Measurements from ENCODE around the gene PNP.
"Not testable (repeated sequence)": the region's sequence is repeated elsewhere in the genome, so short reads cannot be mapped to it uniquely, and the experiment has no call there.

PNP gene

GRCh38 chr14:20494935-20495766 lies 25.9 kb downstream of the PNP start:
- Histone ChIP-seq H3K9me3 (ENCODE audit: low read length) (no peaks in the 10 kb centered on the region), H3K27ac (ENCODE audit: low read depth, low read length) (no peak overlapping the region), H3K9ac (ENCODE audit: low read length) (no peak overlapping the region), H3K4me3 (ENCODE audit: low read depth in 1 of 2, low read length in 2 of 2) (no peak overlapping the region), H3K4me1 (ENCODE audit: insufficient read depth, low read length) (no peaks in the 10 kb centered on the region), H3K36me3 (ENCODE audit: insufficient read depth, low read length) (no peaks in the 10 kb centered on the region), H3K27me3 (ENCODE audit: control insufficient read depth in 1 of 2, insufficient read depth in 2 of 2, low read length in 2 of 2) (no peaks in the 10 kb centered on the region)

GRCh38 chr14:20498622-20499021 lies 29.4 kb downstream of the PNP start:
- H3K27ac ChIP-seq (ENCODE audit: low read depth, low read length): no peak overlapping the region
- H3K9me3 ChIP-seq (ENCODE audit: low read length): no peaks in the 10 kb centered on the region

GRCh38 chr14:20499108-20499507 lies 29.9 kb downstream of the PNP start:
- Histone ChIP-seq H3K9me3 (ENCODE audit: low read length) (no peaks in the 10 kb centered on the region), H3K27ac (ENCODE audit: low read depth, low read length) (no peak overlapping the region), H3K27me3 (ENCODE audit: control insufficient read depth in 1 of 2, insufficient read depth in 2 of 2, low read length in 2 of 2) (no peaks in the 10 kb centered on the region), H3K4me1 (ENCODE audit: insufficient read depth, low read length) (no peaks in the 10 kb centered on the region), H3K36me3 (ENCODE audit: insufficient read depth, low read length) (no peaks in the 10 kb centered on the region), H3K9ac (ENCODE audit: low read length) (no peak overlapping the region), H3K4me3 (ENCODE audit: low read depth in 1 of 2, low read length in 2 of 2) (no peak overlapping the region)

More at GRCh38 chr14:20498622-20499021, 29.4 kb downstream of the PNP start:
- Histone ChIP-seq H3K27me3 (ENCODE audit: control insufficient read depth in 1 of 2, insufficient read depth in 2 of 2, low read length in 2 of 2) (no peaks in the 10 kb centered on the region), H3K36me3 (ENCODE audit: insufficient read depth, low read length) (no peaks in the 10 kb centered on the region), H3K9ac (ENCODE audit: low read length) (no peak overlapping the region), H3K4me1 (ENCODE audit: insufficient read depth, low read length) (no peaks in the 10 kb centered on the region), H3K4me3 (ENCODE audit: low read depth in 1 of 2, low read length in 2 of 2) (no peak overlapping the region)

DNA sequence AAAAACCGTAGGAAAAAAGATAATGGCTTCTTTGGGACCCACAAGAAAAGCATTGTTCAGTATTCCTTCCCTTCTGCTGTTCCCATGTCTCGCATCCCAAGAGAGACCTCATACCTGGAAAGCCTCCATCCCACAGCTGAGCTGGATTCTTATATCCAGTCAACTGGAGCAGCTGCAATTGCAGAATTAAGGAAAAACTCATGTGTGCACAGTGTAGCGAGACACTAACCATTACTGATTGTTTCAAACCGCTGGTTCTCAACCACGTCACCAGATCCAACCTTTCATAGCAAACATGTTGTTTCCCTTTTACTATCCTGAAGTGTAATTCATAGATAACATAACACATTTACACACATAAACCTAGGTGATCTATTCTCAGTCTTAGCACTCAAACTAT lies 30.7 kb downstream of the PNP start:
- no peaks in the 10 kb centered on the region for H3K27me3 ChIP-seq (ENCODE audit: control insufficient read depth in 1 of 2, insufficient read depth in 2 of 2, low read length in 2 of 2)
- H3K36me3 ChIP-seq (ENCODE audit: insufficient read depth, low read length): no peaks in the 10 kb centered on the region
- no peak overlapping the region for H3K27ac ChIP-seq (ENCODE audit: low read depth, low read length)
- H3K9me3 ChIP-seq (ENCODE audit: low read length): no peaks in the 10 kb centered on the region
- H3K9ac ChIP-seq (ENCODE audit: low read length): no peak overlapping the region
- no peaks in the 10 kb centered on the region for H3K4me1 ChIP-seq (ENCODE audit: insufficient read depth, low read length)
- no peak overlapping the region for H3K4me3 ChIP-seq (ENCODE audit: low read depth in 1 of 2, low read length in 2 of 2)

DNA sequence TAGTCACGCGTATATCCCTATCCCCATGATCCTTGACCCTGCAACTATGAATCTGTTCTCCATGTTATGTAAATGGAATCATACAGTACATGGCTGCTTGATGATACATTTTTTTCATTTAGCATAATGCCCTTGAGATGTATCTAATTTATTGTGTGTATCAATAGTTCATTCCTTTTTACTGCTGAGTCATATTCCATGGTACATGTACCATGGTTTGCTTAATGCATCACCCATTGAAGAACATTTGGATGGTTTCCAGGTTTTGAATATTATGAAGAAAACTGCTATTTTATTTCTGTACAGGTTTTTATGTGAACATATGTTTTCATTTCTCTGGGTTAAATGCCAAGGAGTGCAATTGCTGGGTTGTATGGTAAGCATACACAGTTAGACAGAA lies 32.1 kb downstream of the PNP start:
- H3K4me3 ChIP-seq (ENCODE audit: low read depth in 1 of 2, low read length in 2 of 2): no peak overlapping the region
- H3K9ac ChIP-seq (ENCODE audit: low read length): no peak overlapping the region
- H3K27me3 ChIP-seq (ENCODE audit: control insufficient read depth in 1 of 2, insufficient read depth in 2 of 2, low read length in 2 of 2): no peaks in the 10 kb centered on the region
- H3K4me1 ChIP-seq (ENCODE audit: insufficient read depth, low read length): no peaks in the 10 kb centered on the region
- no peaks in the 10 kb centered on the region for H3K36me3 ChIP-seq (ENCODE audit: insufficient read depth, low read length)
- H3K9me3 ChIP-seq (ENCODE audit: low read length): no peaks in the 10 kb centered on the region
- H3K27ac ChIP-seq (ENCODE audit: low read depth, low read length): no peak overlapping the region

- Histone ChIP-seq H3K27ac (ENCODE audit: low read depth, low read length) (no peak overlapping the region), H3K9ac (ENCODE audit: low read length) (no peak overlapping the region), H3K36me3 (ENCODE audit: insufficient read depth, low read length) (no peaks in the 10 kb centered on the region), H3K4me3 (ENCODE audit: low read depth in 1 of 2, low read length in 2 of 2) (no peak overlapping the region), H3K27me3 (ENCODE audit: control insufficient read depth in 1 of 2, insufficient read depth in 2 of 2, low read length in 2 of 2) (no peaks in the 10 kb centered on the region), H3K9me3 (ENCODE audit: low read length) (no peaks in the 10 kb centered on the region), H3K4me1 (ENCODE audit: insufficient read depth, low read length) (no peaks in the 10 kb centered on the region)
Measured at GRCh38 chr14:20503898-20504297, 34.7 kb downstream of the PNP start.

DNA sequence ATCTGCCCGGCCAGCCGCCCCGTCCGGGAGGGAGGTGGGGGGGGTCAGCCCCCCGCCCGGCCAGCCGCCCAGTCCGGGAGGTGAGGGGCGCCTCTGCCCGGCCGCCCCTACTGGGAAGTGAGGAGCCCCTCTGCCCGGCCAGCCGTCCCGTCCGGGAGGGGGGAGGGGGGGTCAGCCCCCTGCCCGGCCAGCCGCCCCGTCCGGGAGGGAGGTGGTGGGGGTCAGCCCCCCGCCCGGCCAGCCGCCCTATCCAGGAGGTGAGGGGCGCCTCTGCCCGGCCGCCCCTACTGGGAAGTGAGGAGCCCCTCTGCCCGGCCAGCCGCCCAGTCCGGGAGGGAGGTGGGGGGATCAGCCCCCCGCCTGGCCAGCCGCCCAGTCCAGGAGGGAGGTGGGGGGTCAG lies 37.1 kb downstream of the PNP start:
- H3K27ac ChIP-seq (ENCODE audit: low read depth, low read length); H3K4me3 ChIP-seq (ENCODE audit: low read depth in 1 of 2, low read length in 2 of 2); H3K9ac ChIP-seq (ENCODE audit: low read length); H3K9me3 ChIP-seq (ENCODE audit: low read length); H3K4me1 ChIP-seq (ENCODE audit: insufficient read depth, low read length); H3K36me3 ChIP-seq (ENCODE audit: insufficient read depth, low read length); H3K27me3 ChIP-seq (ENCODE audit: control insufficient read depth in 1 of 2, insufficient read depth in 2 of 2, low read length in 2 of 2): not testable (repeated sequence)

DNA sequence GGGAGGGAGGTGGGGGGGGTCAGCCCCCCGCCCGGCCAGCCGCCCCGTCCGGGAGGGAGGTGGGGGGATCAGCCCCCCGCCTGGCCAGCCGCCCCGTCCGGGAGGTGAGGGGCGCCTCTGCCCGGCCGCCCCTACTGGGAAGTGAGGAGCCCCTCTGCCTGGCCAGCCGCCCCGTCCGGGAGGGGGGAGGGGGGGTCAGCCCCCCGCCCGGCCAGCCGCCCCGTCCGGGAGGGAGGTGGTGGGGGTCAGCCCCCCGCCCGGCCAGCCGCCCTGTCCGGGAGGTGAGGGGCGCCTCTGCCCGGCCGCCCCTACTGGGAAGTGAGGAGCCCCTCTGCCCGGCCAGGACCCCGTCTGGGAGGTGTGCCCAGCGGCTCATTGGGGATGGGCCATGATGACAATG lies 37.5 kb downstream of the PNP start:
- H3K9ac ChIP-seq (ENCODE audit: low read length); H3K4me1 ChIP-seq (ENCODE audit: insufficient read depth, low read length); H3K36me3 ChIP-seq (ENCODE audit: insufficient read depth, low read length); H3K4me3 ChIP-seq (ENCODE audit: low read depth in 1 of 2, low read length in 2 of 2); H3K9me3 ChIP-seq (ENCODE audit: low read length); H3K27me3 ChIP-seq (ENCODE audit: control insufficient read depth in 1 of 2, insufficient read depth in 2 of 2, low read length in 2 of 2); H3K27ac ChIP-seq (ENCODE audit: low read depth, low read length): not testable (repeated sequence)

- not testable (repeated sequence) for H3K9me3 ChIP-seq (ENCODE audit: low read length); H3K4me3 ChIP-seq (ENCODE audit: low read depth in 1 of 2, low read length in 2 of 2); H3K4me1 ChIP-seq (ENCODE audit: insufficient read depth, low read length); H3K27ac ChIP-seq (ENCODE audit: low read depth, low read length); H3K36me3 ChIP-seq (ENCODE audit: insufficient read depth, low read length); H3K27me3 ChIP-seq (ENCODE audit: control insufficient read depth in 1 of 2, insufficient read depth in 2 of 2, low read length in 2 of 2); H3K9ac ChIP-seq (ENCODE audit: low read length)
Measured at GRCh38 chr14:20507537-20507936, 38.3 kb downstream of the PNP start.

- no peaks in the 10 kb centered on the region for H3K4me1 ChIP-seq (ENCODE audit: insufficient read depth, low read length)
- H3K9me3 ChIP-seq (ENCODE audit: low read length): no peaks in the 10 kb centered on the region
- no peak overlapping the region for H3K27ac ChIP-seq (ENCODE audit: low read depth, low read length)
- no peak overlapping the region for H3K4me3 ChIP-seq (ENCODE audit: low read depth in 1 of 2, low read length in 2 of 2)
- no peaks in the 10 kb centered on the region for H3K27me3 ChIP-seq (ENCODE audit: control insufficient read depth in 1 of 2, insufficient read depth in 2 of 2, low read length in 2 of 2)
- H3K36me3 ChIP-seq (ENCODE audit: insufficient read depth, low read length): no peaks in the 10 kb centered on the region
- H3K9ac ChIP-seq (ENCODE audit: low read length): no peak overlapping the region
Measured at GRCh38 chr14:20508367-20508766, 39.2 kb downstream of the PNP start.

- Histone ChIP-seq H3K4me1 (ENCODE audit: insufficient read depth, low read length) (no peaks in the 10 kb centered on the region), H3K36me3 (ENCODE audit: insufficient read depth, low read length) (no peaks in the 10 kb centered on the region)
Measured at GRCh38 chr14:20512177-20512905, 43.1 kb downstream of the PNP start.

GRCh38 chr14:20515846-20516245 lies 46.6 kb downstream of the PNP start:
- H3K36me3 ChIP-seq (ENCODE audit: insufficient read depth, low read length): no peaks in the 10 kb centered on the region
- no peak overlapping the region for H3K9ac ChIP-seq (ENCODE audit: low read length)
- no peaks in the 10 kb centered on the region for H3K4me1 ChIP-seq (ENCODE audit: insufficient read depth, low read length)
- H3K4me3 ChIP-seq (ENCODE audit: low read depth in 1 of 2, low read length in 2 of 2): no peak overlapping the region
- H3K9me3 ChIP-seq (ENCODE audit: low read length): no peaks in the 10 kb centered on the region
- H3K27ac ChIP-seq (ENCODE audit: low read depth, low read length): no peak overlapping the region
- no peaks in the 10 kb centered on the region for H3K27me3 ChIP-seq (ENCODE audit: control insufficient read depth in 1 of 2, insufficient read depth in 2 of 2, low read length in 2 of 2)

More at GRCh38 chr14:20512177-20512905, 43.1 kb downstream of the PNP start:
- Histone ChIP-seq H3K27me3 (ENCODE audit: control insufficient read depth in 1 of 2, insufficient read depth in 2 of 2, low read length in 2 of 2) (no peaks in the 10 kb centered on the region), H3K9me3 (ENCODE audit: low read length) (no peaks in the 10 kb centered on the region), H3K27ac (ENCODE audit: low read depth, low read length) (no peak overlapping the region), H3K9ac (ENCODE audit: low read length) (no peak overlapping the region), H3K4me3 (ENCODE audit: low read depth in 1 of 2, low read length in 2 of 2) (no peak overlapping the region)

Data from muscle layer of colon (tissue), 2 donors.